GM12873 (cell line): Measurements from ENCODE around the gene PEG3.

ENCODE experiments used
- CTCF ChIP-seq: IDR thresholded peaks from 2 replicates; pipeline ENCODE4 v1.5.1; 2012; ENCODE audit warnings: low read depth, mild to moderate bottlenecking, moderate library complexity, low read length, control low read depth; ENCODE audit not compliant: insufficient read depth; ENCODE audit errors: missing control alignments

PEG3 gene

GRCh38 chr19:56829596-56829995 is 10.9 kb downstream of the PEG3 start:
- TF ChIP-seq CTCF: no peak

- no peak for TF ChIP-seq CTCF
Observed at GRCh38 chr19:56827708-56828107, 12.8 kb downstream of the PEG3 start.

- TF ChIP-seq CTCF: no peak
Observed at GRCh38 chr19:56823956-56824355, 16.6 kb downstream of the PEG3 start.

- no peak for TF ChIP-seq CTCF
Observed at GRCh38 chr19:56823417-56823816, 17.1 kb downstream of the PEG3 start.

GRCh38 chr19:56822755-56823154 is 17.8 kb downstream of the PEG3 start:
- TF ChIP-seq CTCF: no peak

- TF ChIP-seq CTCF: no peak
Observed at GRCh38 chr19:56821675-56822074, 18.9 kb downstream of the PEG3 start.

- no peak for TF ChIP-seq CTCF
Observed at GRCh38 chr19:56821209-56821608, 19.3 kb downstream of the PEG3 start.
